Stimulated activated CD4-positive, alpha-beta T cell treated with anti-CD3 and anti-CD28 coated beads, Interleukin-2, amount 100 ng/mL, for 48 hours (primary cell): Measurements from ENCODE around the gene CXCR5.

ENCODE experiments used
- DNase-seq, 2 donors: peaks; one replicate each; pipeline ENCODE4 v3.0.0-alpha.2; 2020

CXCR5 gene

GRCh38 chr11:118899296-118899688, 15.6 kb downstream of the CXCR5 start:
- DNase-seq = no peak

GRCh38 chr11:118899706-118900360, 16.1 kb downstream of the CXCR5 start:
- no peak for DNase-seq

- DNase-seq = no peak
Observed at GRCh38 chr11:118900535-118901384, 17.1 kb downstream of the CXCR5 start.

GRCh38 chr11:118901494-118902335, 18.0 kb downstream of the CXCR5 start:
- no peak for DNase-seq

- DNase-seq = no peak
Observed at GRCh38 chr11:118902336-118903203, 18.9 kb downstream of the CXCR5 start.

- DNase-seq = no peak
Observed at GRCh38 chr11:118903204-118904015, 19.7 kb downstream of the CXCR5 start.

- peak; percentile 92 to 93 for DNase-seq
Observed at GRCh38 chr11:118907051-118908042, 23.7 kb downstream of the CXCR5 start.

GRCh38 chr11:118908264-118908663, 24.6 kb downstream of the CXCR5 start:
- DNase-seq = no peak

GRCh38 chr11:118908901-118909618, 25.4 kb downstream of the CXCR5 start:
- no peak for DNase-seq

GRCh38 chr11:118909619-118910308, 26.1 kb downstream of the CXCR5 start:
- no peak for DNase-seq

- no peak for DNase-seq
Observed at GRCh38 chr11:118910309-118911112, 26.8 kb downstream of the CXCR5 start.

GRCh38 chr11:118911113-118911879, 27.6 kb downstream of the CXCR5 start:
- DNase-seq = no peak

GRCh38 chr11:118911880-118912741, 28.4 kb downstream of the CXCR5 start:
- DNase-seq = peak; percentile 66 to 67

GRCh38 chr11:118912742-118913410, 29.2 kb downstream of the CXCR5 start:
- DNase-seq = no peak

GRCh38 chr11:118913411-118914125, 29.9 kb downstream of the CXCR5 start:
- no peak for DNase-seq
